ENCODE measurements around the gene LACC1.

Gene LACC1

DNA sequence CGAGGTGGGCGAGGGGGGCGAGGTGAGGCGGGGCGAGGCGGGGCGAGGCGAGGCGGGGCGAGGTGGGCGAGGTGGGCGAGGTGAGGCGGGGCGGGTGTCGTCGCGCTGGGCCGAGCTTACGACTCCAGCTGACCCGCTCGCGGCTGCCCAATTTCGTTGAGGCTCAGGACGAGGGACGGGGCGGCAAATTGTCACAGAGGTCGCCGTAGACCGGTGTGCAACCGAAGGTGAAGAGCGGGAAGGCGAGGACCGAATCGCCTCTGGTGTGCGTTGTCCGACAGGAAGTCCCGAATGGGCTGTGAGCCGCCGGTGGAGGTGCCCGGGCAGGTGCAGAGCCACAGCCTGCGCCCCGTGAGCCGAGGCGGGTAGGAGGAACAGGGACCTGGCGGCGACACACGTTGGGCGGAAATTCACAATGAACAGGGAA lies at the start of gene LACC1:
TSS of gene LACC1 (plus strand) at position 150 of the 427 bp plus-strand sequence. CDS start 1,082 bp downstream, outside the sequence.
- POLR2A ChIA-PET: no interaction called here
- peak; percentile 55 for DNase-seq (ENCODE audit: extremely low spot score)
- TF ChIP-seq, protein P1, sequence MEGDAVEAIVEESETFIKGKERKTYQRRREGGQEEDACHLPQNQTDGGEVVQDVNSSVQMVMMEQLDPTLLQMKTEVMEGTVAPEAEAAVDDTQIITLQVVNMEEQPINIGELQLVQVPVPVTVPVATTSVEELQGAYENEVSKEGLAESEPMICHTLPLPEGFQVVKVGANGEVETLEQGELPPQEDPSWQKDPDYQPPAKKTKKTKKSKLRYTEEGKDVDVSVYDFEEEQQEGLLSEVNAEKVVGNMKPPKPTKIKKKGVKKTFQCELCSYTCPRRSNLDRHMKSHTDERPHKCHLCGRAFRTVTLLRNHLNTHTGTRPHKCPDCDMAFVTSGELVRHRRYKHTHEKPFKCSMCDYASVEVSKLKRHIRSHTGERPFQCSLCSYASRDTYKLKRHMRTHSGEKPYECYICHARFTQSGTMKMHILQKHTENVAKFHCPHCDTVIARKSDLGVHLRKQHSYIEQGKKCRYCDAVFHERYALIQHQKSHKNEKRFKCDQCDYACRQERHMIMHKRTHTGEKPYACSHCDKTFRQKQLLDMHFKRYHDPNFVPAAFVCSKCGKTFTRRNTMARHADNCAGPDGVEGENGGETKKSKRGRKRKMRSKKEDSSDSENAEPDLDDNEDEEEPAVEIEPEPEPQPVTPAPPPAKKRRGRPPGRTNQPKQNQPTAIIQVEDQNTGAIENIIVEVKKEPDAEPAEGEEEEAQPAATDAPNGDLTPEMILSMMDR (IDR thresholded peaks at IDR 0.05; ENCODE audit: control extremely low read depth, extremely low read depth, low read depth, missing control alignments): no peak
- CTCF ChIA-PET: interaction anchor here (0.7 kb wide), 1 partner anchor 11 kb away, joined by 3 read pairs; no protein-coding TSS in a partner anchor

DNA sequence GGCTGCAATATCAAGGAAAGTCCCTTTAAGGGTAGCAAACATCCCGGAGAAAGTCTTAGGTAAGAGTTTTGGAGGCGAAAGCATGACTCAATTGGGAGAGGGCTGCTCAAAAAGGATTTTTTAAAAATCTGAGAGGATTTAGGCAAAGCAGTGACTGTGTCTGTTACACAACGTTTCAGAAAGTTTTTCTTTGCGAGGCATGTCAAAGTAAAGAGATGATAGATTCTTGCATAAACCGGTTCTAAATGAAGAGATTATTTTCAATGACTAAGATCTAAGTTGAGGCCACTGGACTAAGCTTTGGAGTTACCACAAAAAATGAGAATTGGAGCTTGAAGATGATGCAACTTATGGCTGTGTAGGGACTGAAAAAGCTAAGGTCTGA lies 49.2 kb upstream of the LACC1 start:
- TF ChIP-seq, protein P1 (IDR thresholded peaks at IDR 0.05; ENCODE audit: control extremely low read depth, extremely low read depth, low read depth, missing control alignments): no peak
- ChIA-PET CTCF (no interaction called here), POLR2A (no interaction called here)
- no peak for DNase-seq (ENCODE audit: extremely low spot score)

DNA sequence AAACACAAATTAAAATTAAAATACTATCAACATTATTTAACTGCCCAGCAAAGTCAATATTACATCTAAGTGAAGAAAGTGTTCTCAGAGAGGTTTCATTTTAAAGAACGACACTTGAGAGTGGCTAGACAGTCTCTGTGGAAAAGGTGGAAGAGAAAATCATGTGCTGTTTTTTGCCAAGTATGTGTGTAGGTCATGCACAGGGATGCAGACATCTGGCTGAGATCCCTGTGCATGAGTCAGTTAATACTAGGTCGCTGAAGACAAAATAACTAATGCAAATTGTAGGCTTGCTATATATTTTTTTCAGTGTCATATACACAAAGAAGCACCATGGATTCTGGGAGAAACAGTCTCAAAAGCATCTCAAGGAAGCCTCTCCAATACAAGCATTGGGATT lies 48.6 kb upstream of the LACC1 start:
- DNase-seq (ENCODE audit: extremely low spot score): no peak
- TF ChIP-seq, protein P1 (IDR thresholded peaks at IDR 0.05; ENCODE audit: control extremely low read depth, extremely low read depth, low read depth, missing control alignments): no peak
- POLR2A ChIA-PET: no interaction called here
- CTCF ChIA-PET: interaction anchor here (1.0 kb wide), 1 partner anchor 100 kb away, joined by 3 read pairs; no protein-coding TSS in a partner anchor

DNA sequence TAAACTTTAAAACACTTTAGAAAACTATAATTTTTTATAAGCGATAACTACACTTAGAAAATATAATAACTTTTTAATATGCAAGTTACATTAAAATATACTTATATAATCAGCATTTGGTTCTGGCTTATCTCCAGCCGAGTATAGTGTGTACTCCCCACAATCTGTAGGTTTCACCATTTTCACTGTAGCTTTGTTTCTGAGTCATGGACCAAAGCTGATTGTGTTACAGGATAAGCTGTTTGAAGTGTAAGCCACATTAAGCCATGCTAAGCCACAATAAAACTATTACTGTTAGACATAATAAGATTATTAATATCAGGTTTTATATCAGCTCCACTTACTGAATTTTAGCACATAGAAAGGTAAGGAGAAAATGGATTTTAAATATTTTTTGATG lies 44.0 kb upstream of the LACC1 start:
- no peak for DNase-seq (ENCODE audit: extremely low spot score)
- TF ChIP-seq, protein P1 (IDR thresholded peaks at IDR 0.05; ENCODE audit: control extremely low read depth, extremely low read depth, low read depth, missing control alignments): no peak
- ChIA-PET POLR2A (no interaction called here), CTCF (no interaction called here)

DNA sequence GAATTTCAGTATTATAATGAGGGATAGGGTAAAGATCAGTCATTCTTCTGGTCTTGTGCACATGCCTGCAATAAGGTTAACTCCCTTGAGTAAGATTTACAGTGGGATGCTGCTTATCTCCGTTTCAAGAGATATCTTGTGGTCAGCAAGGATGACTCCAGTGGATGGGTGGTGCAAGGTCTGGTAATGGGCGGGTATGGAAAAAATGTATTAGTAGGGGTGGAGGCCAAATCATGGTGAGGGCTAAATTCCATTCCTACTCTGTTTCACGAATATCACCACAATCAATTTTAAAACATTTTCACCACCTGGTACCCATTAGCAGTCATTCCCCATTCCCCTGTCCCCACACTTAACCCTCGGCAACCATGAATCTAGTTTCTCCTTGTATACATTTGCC lies 40.8 kb upstream of the LACC1 start:
- ChIA-PET CTCF (interaction anchor here (1.0 kb wide), 1 partner anchor 13 kb away, joined by 3 read pairs; no protein-coding TSS in a partner anchor), POLR2A (no interaction called here)
- DNase-seq (ENCODE audit: extremely low spot score): no peak

DNA sequence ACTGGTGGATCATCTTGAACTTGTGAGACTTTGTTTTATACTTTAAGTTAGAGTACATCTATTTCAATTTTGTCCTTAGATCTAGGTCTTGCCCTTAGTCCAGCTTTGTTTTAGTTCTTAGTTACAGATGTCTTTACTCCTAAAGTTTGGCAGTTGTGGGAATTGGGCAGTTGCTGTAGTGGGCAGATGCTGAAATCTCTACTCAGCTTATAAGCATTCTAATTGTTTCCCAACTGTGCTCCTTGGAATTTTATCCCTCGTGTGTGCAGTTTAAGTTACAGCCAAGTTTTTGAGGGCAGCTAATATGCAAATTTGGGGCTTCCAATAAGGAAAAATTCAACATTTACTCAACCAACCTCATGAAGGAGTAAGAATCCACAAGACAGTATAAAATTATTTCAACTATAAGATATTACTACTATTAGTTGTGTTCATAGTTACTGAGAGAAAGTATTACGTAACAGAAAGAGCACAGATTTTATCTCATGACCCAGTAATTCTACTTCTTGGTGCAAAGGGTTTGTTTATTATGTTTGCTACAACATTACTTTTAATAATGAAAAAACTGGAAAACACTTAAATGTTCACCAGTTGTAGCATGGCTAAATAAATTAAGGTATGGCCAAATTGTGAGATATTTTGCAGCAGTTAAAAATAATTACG lies 33.1 kb upstream of the LACC1 start:
- ChIA-PET POLR2A (no interaction called here), CTCF (no interaction called here)
- TF ChIP-seq, protein P1 (IDR thresholded peaks at IDR 0.05; ENCODE audit: control extremely low read depth, extremely low read depth, low read depth, missing control alignments): no peak
- DNase-seq (ENCODE audit: extremely low spot score): no peak

More for the DNA sequence above, 40.8 kb upstream of the LACC1 start:
- TF ChIP-seq, protein P1 (IDR thresholded peaks at IDR 0.05; ENCODE audit: control extremely low read depth, extremely low read depth, low read depth, missing control alignments): no peak
